Fibroblast of the conjunctiva (primary cell): ENCODE results near the gene DAND5.

Experiments used
- DNase-seq: peaks from one replicate; pipeline ENCODE4 v3.0.0-alpha.2; 2010; ENCODE audit warnings: low read depth

Gene DAND5

GRCh38 chr19:13010038-13010991, 40.9 kb downstream of the DAND5 start:
- DNase-seq, result no peak

- DNase-seq, result no peak
Observed at GRCh38 chr19:13010992-13011652, 41.7 kb downstream of the DAND5 start.

- no peak for DNase-seq
Observed at GRCh38 chr19:13011653-13012389, 42.4 kb downstream of the DAND5 start.

- DNase-seq, result no peak
Observed at GRCh38 chr19:13012390-13012689, 43.0 kb downstream of the DAND5 start.

- DNase-seq, result no peak
Observed at GRCh38 chr19:13012690-13013608, 43.6 kb downstream of the DAND5 start.

GRCh38 chr19:13013649-13014048, 44.3 kb downstream of the DAND5 start:
- no peak for DNase-seq

- DNase-seq, result no peak
Observed at GRCh38 chr19:13014101-13014920, 44.9 kb downstream of the DAND5 start.

- no peak for DNase-seq
Observed at GRCh38 chr19:13014921-13015280, 45.5 kb downstream of the DAND5 start.

- no peak for DNase-seq
Observed at GRCh38 chr19:13015361-13016223, 46.2 kb downstream of the DAND5 start.

- DNase-seq, result no peak
Observed at GRCh38 chr19:13016245-13016627, 46.9 kb downstream of the DAND5 start.

- DNase-seq, result no peak
Observed at GRCh38 chr19:13016628-13017305, 47.4 kb downstream of the DAND5 start.

GRCh38 chr19:13017306-13018034, 48.1 kb downstream of the DAND5 start:
- DNase-seq, result no peak

GRCh38 chr19:13018035-13018914, 48.9 kb downstream of the DAND5 start:
- no peak for DNase-seq

- DNase-seq, result no peak
Observed at GRCh38 chr19:13019332-13019731, 50.0 kb downstream of the DAND5 start.

- DNase-seq, result no peak
Observed at GRCh38 chr19:13020002-13020414, 50.6 kb downstream of the DAND5 start.

GRCh38 chr19:13022111-13022858, 52.9 kb downstream of the DAND5 start:
- no peak for DNase-seq
